ENCODE measurements around the gene ZMAT3. TPM values are rescaled to one million over a fixed set of nuclear protein-coding genes. Genes with fewer than 3 reads are reported as not detected.
A peak's percentile ranks its signal among the peaks of the same experiment; 100 is the strongest.
"Not testable (repeated sequence)": the region's sequence is repeated elsewhere in the genome, so short reads cannot be mapped to it uniquely, and the experiment has no call there.

Gene ZMAT3
- total and polyA plus RNA-seq, 2 experiments from 2014 or later, result 7.6 to 9.5 TPM

DNA sequence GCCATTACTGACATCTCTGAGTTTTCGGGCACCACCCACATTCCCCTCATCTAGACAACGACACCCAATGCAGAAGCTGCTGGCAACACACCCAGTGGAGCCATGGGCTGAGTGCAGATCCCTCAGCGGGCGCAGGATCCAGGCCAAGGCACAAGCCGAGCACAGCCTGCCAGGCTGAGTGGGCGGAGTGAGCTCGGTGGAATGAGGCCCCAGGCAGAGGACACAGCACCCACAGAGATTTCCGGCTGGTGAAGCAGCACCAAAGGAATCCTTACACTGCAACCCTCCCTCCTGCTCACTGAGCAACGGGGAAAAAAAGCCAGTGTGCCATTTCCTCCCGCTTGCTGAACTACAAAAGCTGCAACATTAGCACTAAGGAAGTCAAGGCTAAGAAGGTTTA lies 34.3 kb downstream of the ZMAT3 start:
- Histone ChIP-seq H3K27ac (no peak overlapping the region), H3K4me1 (ENCODE audit: low read depth) (peaks cover 8% of the 10 kb centered on the region), H3K36me3 (no peaks in the 10 kb centered on the region), H3K9me3 (ENCODE audit: low read depth) (no peaks in the 10 kb centered on the region), H3K27me3 (no peaks in the 10 kb centered on the region), H3K4me3 (no peak overlapping the region)
- DNase-seq (ENCODE audit: low read depth in 1 of 2, low spot score in 1 of 2), result peak in 1 of 2 donors; percentile 85
- TF ChIP-seq, protein P1, sequence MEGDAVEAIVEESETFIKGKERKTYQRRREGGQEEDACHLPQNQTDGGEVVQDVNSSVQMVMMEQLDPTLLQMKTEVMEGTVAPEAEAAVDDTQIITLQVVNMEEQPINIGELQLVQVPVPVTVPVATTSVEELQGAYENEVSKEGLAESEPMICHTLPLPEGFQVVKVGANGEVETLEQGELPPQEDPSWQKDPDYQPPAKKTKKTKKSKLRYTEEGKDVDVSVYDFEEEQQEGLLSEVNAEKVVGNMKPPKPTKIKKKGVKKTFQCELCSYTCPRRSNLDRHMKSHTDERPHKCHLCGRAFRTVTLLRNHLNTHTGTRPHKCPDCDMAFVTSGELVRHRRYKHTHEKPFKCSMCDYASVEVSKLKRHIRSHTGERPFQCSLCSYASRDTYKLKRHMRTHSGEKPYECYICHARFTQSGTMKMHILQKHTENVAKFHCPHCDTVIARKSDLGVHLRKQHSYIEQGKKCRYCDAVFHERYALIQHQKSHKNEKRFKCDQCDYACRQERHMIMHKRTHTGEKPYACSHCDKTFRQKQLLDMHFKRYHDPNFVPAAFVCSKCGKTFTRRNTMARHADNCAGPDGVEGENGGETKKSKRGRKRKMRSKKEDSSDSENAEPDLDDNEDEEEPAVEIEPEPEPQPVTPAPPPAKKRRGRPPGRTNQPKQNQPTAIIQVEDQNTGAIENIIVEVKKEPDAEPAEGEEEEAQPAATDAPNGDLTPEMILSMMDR (IDR thresholded peaks at IDR 0.05; ENCODE audit: low read depth, low read length), result no peak

DNA sequence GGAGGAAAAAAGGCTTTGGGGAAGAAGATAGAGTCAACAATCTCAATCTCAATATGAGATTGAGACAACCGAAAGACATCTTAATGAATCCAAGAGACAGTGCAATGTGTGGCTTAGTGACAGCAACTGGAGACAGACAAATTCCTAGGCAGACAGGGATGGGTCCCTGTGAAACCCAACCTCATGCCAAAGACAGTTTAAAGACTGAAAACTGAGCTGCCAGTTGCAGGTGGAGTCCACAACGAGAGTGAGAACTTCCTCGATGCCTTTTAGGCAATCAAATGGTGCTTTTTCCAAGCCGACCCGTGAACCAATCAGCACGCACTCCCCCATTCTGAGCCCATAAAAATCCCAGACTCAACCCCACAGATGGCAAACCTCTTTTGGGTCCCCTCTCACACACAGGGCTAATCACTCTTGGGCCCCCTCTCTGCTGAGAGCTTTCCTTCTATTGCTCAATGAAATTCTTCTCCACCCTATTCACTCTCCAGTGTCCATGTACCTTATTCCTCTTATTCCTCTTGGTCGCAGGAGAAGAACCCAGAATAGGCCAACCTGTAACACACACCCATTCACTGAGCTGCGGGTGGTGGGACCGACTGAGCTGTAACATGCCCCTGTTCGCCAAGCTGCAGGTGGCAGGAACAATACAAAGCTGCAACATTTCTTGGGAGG lies 34.8 kb downstream of the ZMAT3 start:
- H3K27me3 ChIP-seq, result no peaks in the 10 kb centered on the region
- TF ChIP-seq, protein P1 (IDR thresholded peaks at IDR 0.05; ENCODE audit: low read depth, low read length), result no peak
- no peak overlapping the region for H3K27ac ChIP-seq
- H3K4me1 ChIP-seq (ENCODE audit: low read depth), result peaks cover 8% of the 10 kb centered on the region
- H3K36me3 ChIP-seq, result no peaks in the 10 kb centered on the region
- H3K4me3 ChIP-seq, result no peak overlapping the region
- DNase-seq (ENCODE audit: low read depth in 1 of 2, low spot score in 1 of 2), result no peak
- no peaks in the 10 kb centered on the region for H3K9me3 ChIP-seq (ENCODE audit: low read depth)

DNA sequence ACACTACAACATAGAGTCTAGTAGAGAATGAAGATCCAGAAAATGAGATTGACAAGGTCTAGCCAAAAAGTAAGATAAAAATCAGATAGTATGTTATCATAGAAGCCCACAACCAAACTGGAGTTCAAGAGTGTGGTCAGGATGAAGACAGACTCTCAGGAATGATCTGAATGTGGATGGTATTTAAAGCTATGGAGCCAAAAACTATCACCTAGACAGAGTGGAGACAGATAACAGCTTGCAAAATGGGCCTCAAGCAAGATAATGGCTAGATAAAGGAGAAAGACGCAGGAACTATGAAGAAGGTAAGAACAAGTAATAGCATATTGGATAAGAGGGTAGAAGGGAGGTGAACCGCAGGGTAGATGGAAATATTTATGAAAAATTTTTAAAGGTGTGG lies 35.4 kb downstream of the ZMAT3 start:
- Histone ChIP-seq H3K27me3 (no peaks in the 10 kb centered on the region), H3K4me3 (no peak overlapping the region), H3K4me1 (ENCODE audit: low read depth) (peaks cover 8% of the 10 kb centered on the region), H3K36me3 (no peaks in the 10 kb centered on the region), H3K9me3 (ENCODE audit: low read depth) (no peaks in the 10 kb centered on the region), H3K27ac (no peak overlapping the region)
- no peak for DNase-seq (ENCODE audit: low read depth in 1 of 2, low spot score in 1 of 2)
- TF ChIP-seq, protein P1 (IDR thresholded peaks at IDR 0.05; ENCODE audit: low read depth, low read length), result no peak

DNA sequence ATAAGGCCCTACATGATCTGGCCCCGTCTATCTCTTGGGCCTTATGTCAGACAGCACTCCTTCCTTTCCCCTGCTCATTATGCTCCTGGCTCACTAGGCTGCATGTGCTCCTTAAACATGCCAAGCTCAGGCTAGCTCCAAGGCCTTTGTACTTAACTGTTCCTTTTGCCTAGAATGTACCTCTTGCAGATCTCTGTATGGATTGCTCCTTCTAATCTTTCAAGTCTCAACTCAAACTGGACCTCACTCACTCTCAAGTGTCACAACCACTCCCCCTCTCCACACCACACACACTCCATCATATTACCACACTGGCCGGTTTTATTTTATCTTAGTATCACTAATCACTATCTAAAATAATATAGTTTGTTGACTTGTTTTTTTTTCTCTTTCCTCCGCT lies 36.4 kb downstream of the ZMAT3 start:
- TF ChIP-seq, protein P1 (IDR thresholded peaks at IDR 0.05; ENCODE audit: low read depth, low read length), result no peak
- Histone ChIP-seq H3K4me1 (ENCODE audit: low read depth) (peaks cover 8% of the 10 kb centered on the region), H3K27ac (no peak overlapping the region), H3K27me3 (no peaks in the 10 kb centered on the region), H3K9me3 (ENCODE audit: low read depth) (no peaks in the 10 kb centered on the region), H3K4me3 (no peak overlapping the region), H3K36me3 (no peaks in the 10 kb centered on the region)
- DNase-seq (ENCODE audit: low read depth in 1 of 2, low spot score in 1 of 2), result no peak

DNA sequence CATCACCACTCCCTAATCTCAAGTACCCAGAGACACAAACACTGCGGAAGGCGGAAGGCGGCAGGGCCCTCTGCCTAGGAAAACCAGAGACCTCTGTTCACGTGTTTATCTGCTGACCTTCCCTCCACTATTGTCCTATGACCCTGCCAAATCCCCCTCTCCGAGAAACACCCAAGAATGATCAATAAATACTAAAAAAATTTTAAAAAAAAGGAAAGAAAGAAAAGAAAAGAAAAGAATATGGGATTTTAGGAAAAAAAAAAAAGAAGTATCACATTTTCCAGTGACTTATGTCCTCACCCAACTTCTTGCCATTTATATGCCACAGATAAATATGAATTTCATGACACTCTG lies 38.3 kb downstream of the ZMAT3 start:
- H3K27ac ChIP-seq; DNase-seq (ENCODE audit: low read depth in 1 of 2, low spot score in 1 of 2); H3K9me3 ChIP-seq (ENCODE audit: low read depth): not testable (repeated sequence)

DNA sequence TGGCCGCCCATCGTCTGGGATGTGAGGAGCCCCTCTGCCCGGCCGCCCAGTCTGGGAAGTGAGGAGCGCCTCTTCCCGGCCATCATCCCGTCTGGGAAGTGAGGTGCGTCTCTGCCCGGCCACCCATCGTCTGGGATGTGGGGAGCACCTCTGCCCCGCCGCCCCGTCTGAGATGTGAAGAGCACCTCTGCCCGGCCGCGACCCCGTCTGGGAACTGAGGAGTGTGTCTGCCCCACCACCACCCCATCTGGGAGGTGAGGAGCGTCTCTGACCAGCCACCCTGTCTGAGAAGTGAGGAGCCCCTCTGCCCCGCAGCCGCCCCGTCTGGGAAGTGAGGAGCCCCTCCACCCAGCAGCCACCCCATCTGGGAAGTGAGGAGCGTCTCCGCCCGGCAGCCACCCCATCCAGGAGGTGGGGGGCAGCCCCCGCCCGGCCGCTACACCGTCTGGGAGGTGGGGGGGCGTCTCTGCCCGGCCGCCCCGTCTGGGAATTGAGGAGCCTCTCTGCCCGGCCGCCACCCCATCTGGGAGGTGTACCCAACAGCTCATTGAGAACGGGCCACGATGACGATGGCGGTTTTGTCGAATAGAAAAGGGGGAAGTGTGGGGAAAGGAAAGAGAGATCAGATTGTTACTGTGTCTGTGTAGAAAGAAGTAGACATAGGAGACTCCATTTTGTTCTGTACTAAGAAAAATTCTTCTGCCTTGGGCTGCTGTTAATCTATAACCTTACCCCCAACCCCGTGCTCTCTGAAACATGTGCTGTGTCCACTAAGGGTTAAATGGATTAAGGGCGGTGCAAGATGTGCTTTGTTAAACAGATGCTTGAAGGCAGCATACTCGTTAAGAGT lies 38.9 kb downstream of the ZMAT3 start:
- H3K4me3 ChIP-seq; H3K4me1 ChIP-seq (ENCODE audit: low read depth); H3K36me3 ChIP-seq; H3K27me3 ChIP-seq; H3K27ac ChIP-seq; H3K9me3 ChIP-seq (ENCODE audit: low read depth); DNase-seq (ENCODE audit: low read depth in 1 of 2, low spot score in 1 of 2): not testable (repeated sequence)

More for the DNA sequence above, 38.3 kb downstream of the ZMAT3 start:
- not testable (repeated sequence) for H3K27me3 ChIP-seq; H3K36me3 ChIP-seq; H3K4me3 ChIP-seq; H3K4me1 ChIP-seq (ENCODE audit: low read depth)

All from cardiac muscle cell (in vitro differentiated cells and primary cell).